HG03439 (cell line): ENCODE measurements around the gene DUSP7.

Experiments used
- ATAC-seq: cut with Tn5 transposase; IDR thresholded peaks from one replicate; pipeline ENCODE4 v1.9.1; 2021; ENCODE audit warnings: mild to moderate bottlenecking, moderate library complexity; ENCODE audit not compliant: unreplicated experiment

The DUSP7 gene

GRCh38 chr3:52030714-52031310 lies 25.6 kb downstream of the DUSP7 start:
- no peak for ATAC-seq

GRCh38 chr3:52029535-52029934 lies 26.8 kb downstream of the DUSP7 start:
- ATAC-seq = no peak

DNA sequence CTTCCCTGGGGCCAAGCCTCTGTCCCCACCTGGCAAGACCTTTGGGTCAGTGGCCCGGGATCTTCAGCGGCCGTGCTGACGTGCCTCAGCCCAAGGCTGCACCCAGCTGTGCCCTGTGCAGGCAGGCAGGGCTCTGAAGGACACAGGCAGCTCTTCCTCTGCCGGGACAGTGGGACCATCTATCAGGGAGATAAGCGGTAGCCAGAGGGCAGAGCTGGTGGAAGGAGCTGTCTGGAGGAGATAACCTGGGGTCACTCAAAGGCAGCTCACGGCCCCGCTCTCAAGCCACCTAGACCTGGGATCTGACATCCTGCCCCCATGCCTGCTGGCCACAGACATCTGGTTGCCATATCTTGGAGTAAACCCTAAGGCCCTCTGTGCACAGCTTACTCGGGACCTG lies 27.3 kb downstream of the DUSP7 start:
- no peak for ATAC-seq

DNA sequence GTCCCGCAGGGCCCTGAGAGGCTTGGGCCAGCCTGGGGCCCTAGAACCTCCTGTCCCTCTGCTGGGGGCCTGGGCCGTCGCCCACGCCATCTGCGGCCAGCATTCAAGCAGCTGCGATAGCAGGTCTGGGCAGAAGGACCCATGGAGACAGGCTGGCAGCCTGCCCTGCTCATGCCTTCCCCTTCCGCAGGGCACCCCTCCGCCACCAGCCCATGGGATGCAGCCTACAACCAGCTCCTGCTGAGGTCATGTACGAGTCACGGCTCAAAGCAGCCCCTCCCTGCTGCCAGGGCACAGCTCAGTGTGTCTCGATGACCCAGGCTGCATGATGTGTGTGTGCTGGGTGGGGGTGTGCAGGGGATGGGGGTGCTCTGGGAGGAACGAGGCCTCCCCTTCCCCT lies 27.8 kb downstream of the DUSP7 start:
- ATAC-seq = no peak

GRCh38 chr3:52026041-52026440 lies 30.3 kb downstream of the DUSP7 start:
- ATAC-seq = no peak

DNA sequence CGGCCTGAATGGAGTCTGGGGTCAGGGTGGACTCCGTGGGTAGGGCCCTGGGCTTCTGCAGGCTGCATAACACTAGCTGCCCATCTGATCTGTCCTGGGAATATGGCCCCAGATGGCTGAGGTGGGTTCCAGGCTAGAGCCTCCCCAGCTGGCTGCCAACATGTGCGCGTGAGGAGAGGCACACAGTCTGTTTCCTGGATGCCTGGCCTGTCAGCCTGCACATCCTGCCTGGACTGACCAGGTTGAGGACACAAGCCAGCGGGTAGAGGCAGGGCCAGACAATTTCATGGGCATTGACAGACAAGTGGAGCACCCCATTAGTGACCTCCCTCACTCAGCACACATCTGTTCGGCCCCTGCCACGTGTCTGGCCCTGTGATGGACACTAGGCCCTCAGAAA lies 30.9 kb downstream of the DUSP7 start:
- ATAC-seq = no peak

- ATAC-seq = no peak
These were observed 31.5 kb downstream of the DUSP7 start for GRCh38 chr3:52024765-52025452.

DNA sequence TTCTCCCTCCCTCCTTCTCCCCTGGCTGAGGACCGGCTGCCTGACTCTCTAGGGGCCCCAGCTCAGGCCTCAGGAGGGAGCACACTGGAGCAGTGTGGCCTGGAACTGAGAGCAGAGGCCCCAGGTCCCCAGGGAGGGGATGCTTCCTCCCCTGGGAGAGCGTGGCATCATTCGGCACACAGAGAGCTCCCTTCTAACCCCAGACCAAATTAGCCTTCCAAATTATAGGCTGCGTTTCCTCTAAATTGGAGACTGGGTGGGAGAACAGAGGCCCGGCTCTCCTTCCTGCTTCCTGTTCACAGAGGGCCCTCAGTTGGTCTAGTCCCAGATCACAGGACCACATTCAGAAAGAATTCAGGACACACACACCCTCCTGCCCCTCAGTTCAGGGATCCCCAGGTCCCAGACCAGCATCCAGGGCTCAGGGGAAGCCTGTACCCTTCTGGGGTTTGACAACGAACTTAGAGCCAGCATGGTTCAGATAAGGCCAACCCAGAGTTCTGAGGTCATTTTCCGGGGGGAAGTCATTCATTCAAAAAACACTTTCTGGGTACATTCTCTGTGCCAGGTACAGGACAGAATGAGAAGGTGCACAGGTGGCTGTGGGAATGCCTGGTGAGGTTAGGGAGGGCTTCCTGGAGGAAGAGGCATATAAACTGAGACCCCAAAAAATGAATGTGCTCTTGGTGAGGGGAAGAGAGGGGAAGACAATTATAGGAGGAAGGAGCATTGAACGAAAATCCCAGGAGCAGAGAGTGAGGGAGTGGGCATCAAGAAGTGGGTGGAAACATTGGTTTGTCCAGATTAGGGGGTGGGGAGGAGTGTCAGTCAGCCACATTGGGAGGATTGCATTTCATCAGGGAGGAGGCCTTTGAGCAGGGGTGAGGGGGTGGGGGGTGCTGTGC lies 32.3 kb downstream of the DUSP7 start:
- no peak for ATAC-seq

DNA sequence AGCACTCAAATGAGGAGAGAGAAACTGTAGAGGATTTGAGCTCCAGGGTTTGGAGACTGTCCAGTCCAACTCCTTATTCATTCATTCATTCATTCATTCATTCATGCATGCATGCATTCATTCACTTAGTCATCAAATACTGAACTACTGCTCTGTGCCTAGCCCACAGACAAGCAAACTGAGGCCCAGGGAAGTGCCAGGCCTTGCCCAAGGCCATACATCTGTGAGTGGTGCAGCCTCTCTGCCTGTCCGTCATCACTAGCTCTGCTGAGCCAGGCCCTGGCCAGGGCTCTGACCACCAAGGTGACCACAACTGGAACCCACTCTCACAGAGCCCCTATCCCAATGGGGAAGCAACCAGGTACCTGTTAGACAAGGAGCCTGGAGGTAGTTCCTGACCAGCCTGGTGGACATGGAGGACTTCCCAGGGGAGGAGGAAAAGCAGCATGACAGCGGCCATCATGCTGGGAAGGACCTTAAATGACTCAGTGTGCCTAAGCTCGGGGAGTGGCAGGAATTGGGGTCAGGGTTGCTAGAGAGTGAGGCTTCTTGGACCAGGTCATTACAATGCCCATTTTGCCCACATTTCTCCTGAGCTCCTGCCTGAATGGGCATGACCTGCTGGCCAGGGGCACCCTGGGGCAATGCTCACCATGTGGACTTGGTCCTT lies 33.1 kb downstream of the DUSP7 start:
- ATAC-seq = no peak

GRCh38 chr3:52022323-52023100 lies 33.9 kb downstream of the DUSP7 start:
- no peak for ATAC-seq

- no peak for ATAC-seq
These were observed 34.7 kb downstream of the DUSP7 start for GRCh38 chr3:52021489-52022268.

GRCh38 chr3:52020796-52021195 lies 35.6 kb downstream of the DUSP7 start:
- ATAC-seq = no peak

- ATAC-seq = no peak
These were observed 36.9 kb downstream of the DUSP7 start for GRCh38 chr3:52019352-52020080.

GRCh38 chr3:52018319-52019000 lies 37.9 kb downstream of the DUSP7 start:
- ATAC-seq = no peak

- ATAC-seq = no peak
These were observed 38.8 kb downstream of the DUSP7 start for GRCh38 chr3:52017586-52017985.

DNA sequence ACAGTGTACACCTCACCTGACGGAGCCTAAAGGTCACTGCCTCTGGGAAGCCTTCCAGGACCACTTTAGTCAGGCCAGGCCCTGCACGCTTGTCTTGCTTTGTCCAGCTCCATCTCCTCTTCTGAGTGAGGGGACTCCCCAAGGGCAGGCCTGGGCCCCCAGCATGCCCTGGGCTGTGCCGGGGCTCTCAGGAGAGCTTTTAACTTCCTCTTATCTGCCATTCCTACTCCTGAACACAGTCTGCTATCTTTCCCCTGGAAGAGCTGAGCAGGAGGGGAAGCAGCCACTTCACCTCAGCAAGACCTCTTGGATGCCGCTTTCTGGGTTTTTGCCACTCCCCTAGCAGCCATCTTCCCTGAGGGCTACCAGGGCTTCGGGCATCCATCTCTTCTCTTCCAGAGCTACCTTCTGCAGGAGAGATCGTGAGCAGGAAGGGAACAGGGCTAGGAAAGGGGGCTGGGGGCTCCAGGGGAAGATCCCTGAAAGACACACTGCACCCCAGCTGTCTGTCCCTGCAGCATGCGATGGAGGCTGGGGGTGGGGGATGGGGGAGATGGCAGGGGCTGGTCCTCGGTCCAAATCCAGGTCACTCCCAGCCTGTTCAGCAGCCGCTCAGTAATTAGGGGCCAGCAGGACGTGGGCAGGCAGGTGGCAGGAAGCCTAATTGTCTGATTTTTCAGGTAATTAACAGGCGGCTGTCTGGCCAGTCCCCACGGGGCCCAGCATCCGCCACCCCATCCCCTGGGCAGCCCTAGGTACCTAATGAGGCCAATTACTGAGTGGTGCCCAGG lies 40.7 kb downstream of the DUSP7 start:
- ATAC-seq = no peak

GRCh38 chr3:52014613-52015012 lies 41.8 kb downstream of the DUSP7 start:
- no peak for ATAC-seq
